Thoracic aorta (tissue), 2 donors: ENCODE data around the gene NABP1. TPM values are rescaled to one million over a fixed set of nuclear protein-coding genes. Genes with fewer than 3 reads are reported as not detected.

Experiments
- ATAC-seq: fragments of 150-250 bp; one replicate; pipeline ENCODE4 v1.8.0; 2017; ENCODE audit warnings: low read depth; ENCODE audit not compliant: insufficient number of reproducible peaks, low FRiP score
- DNase-seq: peaks from one replicate; pipeline ENCODE4 v3.0.0-alpha.2; 2020; ENCODE audit warnings: low spot score
- H3K27ac ChIP-seq, 2 donors: fragments of 200-600 bp; sonication (generic); 1 replicate in 1 of 2; 2 replicates in 1 of 2; pipeline ENCODE4 v1.5.1; 2016; ENCODE audit warnings: mild to moderate bottlenecking in 2 of 2, moderate library complexity in 2 of 2
- H3K27me3 ChIP-seq: fragments of 200-600 bp; sonication (generic); replicated peaks from 2 replicates; pipeline ENCODE4 v1.6.0; 2016; ENCODE audit warnings: mild to moderate bottlenecking; ENCODE audit not compliant: insufficient read depth
- H3K36me3 ChIP-seq: fragments of 200-600 bp; sonication (generic); one replicate; pipeline ENCODE4 v1.5.1; 2016
- H3K4me1 ChIP-seq, 2 donors: fragments of 200-600 bp; sonication (generic); 1 replicate in 1 of 2; 2 replicates in 1 of 2; pipeline versions ENCODE4 v1.5.1 to v1.6.0; 2016; ENCODE audit warnings: low read depth in 2 of 2, mild to moderate bottlenecking in 1 of 2; ENCODE audit not compliant: control insufficient read depth in 1 of 2
- H3K4me3 ChIP-seq: fragments of 200-600 bp; sonication (generic); 2 replicates; pipeline ENCODE4 v1.5.1; 2016; ENCODE audit warnings: mild to moderate bottlenecking
- H3K9me3 ChIP-seq: fragments of 200-600 bp; sonication (generic); 2 replicates; pipeline ENCODE4 v1.5.1; 2016
- total RNA-seq, 2 donors: library from RNA; depleted of rRNA; stranded (reverse); fragments of >200 nt; gene quantifications; one replicate each; pipeline versions ENCODE4 v1.1.0 to v1.2.3, GENCODE V29; 2016
- TF ChIP-seq, protein P1 (sequence below): fragments of 200-600 bp; sonication (generic); IDR thresholded peaks from one replicate; pipeline ENCODE4 v1.5.1; 2019; ENCODE audit warnings: antibody characterized with exemption

NABP1 gene
- total RNA-seq, 2 donors from 2014 or later, result 25.2 to 84.7 TPM

GRCh38 chr2:191653667-191654391 is 24.1 kb upstream of the NABP1 start:
- H3K9me3 ChIP-seq, result no peaks in the 10 kb centered on the region
- H3K27ac ChIP-seq, result no peak overlapping the region
- H3K36me3 ChIP-seq, result no peaks in the 10 kb centered on the region
- no peak overlapping the region for H3K4me3 ChIP-seq
- DNase-seq (no peak), ATAC-seq (no peak)
- H3K27me3 ChIP-seq, result no peaks in the 10 kb centered on the region
- no peaks in the 10 kb centered on the region for H3K4me1 ChIP-seq
- TF ChIP-seq, protein P1, sequence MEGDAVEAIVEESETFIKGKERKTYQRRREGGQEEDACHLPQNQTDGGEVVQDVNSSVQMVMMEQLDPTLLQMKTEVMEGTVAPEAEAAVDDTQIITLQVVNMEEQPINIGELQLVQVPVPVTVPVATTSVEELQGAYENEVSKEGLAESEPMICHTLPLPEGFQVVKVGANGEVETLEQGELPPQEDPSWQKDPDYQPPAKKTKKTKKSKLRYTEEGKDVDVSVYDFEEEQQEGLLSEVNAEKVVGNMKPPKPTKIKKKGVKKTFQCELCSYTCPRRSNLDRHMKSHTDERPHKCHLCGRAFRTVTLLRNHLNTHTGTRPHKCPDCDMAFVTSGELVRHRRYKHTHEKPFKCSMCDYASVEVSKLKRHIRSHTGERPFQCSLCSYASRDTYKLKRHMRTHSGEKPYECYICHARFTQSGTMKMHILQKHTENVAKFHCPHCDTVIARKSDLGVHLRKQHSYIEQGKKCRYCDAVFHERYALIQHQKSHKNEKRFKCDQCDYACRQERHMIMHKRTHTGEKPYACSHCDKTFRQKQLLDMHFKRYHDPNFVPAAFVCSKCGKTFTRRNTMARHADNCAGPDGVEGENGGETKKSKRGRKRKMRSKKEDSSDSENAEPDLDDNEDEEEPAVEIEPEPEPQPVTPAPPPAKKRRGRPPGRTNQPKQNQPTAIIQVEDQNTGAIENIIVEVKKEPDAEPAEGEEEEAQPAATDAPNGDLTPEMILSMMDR, result no peak

GRCh38 chr2:191656391-191656790 is 21.5 kb upstream of the NABP1 start:
- no peaks in the 10 kb centered on the region for H3K9me3 ChIP-seq
- DNase-seq (no peak), ATAC-seq (no peak)
- TF ChIP-seq, protein P1, result no peak
- H3K36me3 ChIP-seq, result no peaks in the 10 kb centered on the region
- H3K4me1 ChIP-seq, result no peaks in the 10 kb centered on the region
- no peak overlapping the region for H3K27ac ChIP-seq
- H3K4me3 ChIP-seq, result no peak overlapping the region
- H3K27me3 ChIP-seq, result no peaks in the 10 kb centered on the region

DNA sequence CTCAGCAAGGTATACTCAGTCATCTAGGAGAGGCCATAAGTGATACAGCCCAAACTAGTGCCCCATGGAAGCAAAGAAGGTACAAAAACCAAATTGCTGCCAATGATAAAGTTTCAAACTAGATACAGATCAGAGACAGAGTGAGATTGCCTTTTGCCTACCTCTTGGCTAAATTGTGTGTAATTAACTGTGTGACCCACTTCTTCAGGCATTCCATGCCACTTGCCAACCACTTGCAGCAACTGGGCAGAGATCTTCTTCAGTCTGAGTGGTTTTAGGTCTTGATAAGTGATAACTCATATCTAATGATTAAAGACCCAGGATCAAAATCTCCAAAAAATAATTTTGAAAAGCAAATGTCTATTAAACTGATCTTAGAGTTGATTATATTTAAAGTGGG is 21.1 kb upstream of the NABP1 start:
- no peak for DNase-seq
- Histone ChIP-seq H3K27me3 (no peaks in the 10 kb centered on the region), H3K4me3 (no peak overlapping the region), H3K4me1 (no peaks in the 10 kb centered on the region), H3K27ac (no peak overlapping the region), H3K9me3 (no peaks in the 10 kb centered on the region), H3K36me3 (no peaks in the 10 kb centered on the region)
- TF ChIP-seq, protein P1, result no peak
- no peak for ATAC-seq

GRCh38 chr2:191657977-191658376 is 20.0 kb upstream of the NABP1 start:
- Histone ChIP-seq H3K9me3 (no peaks in the 10 kb centered on the region), H3K36me3 (no peaks in the 10 kb centered on the region), H3K4me3 (no peak overlapping the region), H3K27ac (no peak overlapping the region), H3K4me1 (no peaks in the 10 kb centered on the region), H3K27me3 (no peaks in the 10 kb centered on the region)
- no peak for DNase-seq
- ATAC-seq, result no peak
- TF ChIP-seq, protein P1, result no peak

DNA sequence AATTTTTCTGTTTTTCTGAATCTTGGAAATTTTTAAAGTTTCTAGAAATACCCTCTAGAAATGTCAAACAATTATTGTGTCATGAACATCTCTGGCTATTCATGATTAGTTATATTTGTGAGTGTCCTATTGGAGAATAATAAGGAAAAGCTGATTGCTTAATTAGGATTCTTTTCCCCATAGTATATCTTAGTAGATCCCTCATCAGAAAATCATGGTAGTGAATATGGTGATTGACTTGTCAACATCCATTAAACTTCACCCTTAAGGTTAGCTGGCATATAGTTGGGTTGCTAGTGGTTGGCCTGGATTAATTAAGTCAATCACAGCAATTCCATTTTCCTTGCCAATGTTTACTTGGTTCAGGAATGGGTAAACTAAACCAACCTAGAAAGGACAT is 18.7 kb upstream of the NABP1 start:
- no peak overlapping the region for H3K27ac ChIP-seq
- no peaks in the 10 kb centered on the region for H3K36me3 ChIP-seq
- no peak overlapping the region for H3K4me3 ChIP-seq
- TF ChIP-seq, protein P1, result no peak
- H3K27me3 ChIP-seq, result no peaks in the 10 kb centered on the region
- H3K9me3 ChIP-seq, result no peaks in the 10 kb centered on the region
- H3K4me1 ChIP-seq, result no peaks in the 10 kb centered on the region
- DNase-seq (no peak), ATAC-seq (no peak)
